ENCODE data around the gene VPS8. TPM values are rescaled to one million over a fixed set of nuclear protein-coding genes. Genes with fewer than 3 reads are reported as not detected.

VPS8 gene
- total RNA-seq, 1 experiment from 2014 or later = 39.7 TPM

GRCh38 chr3:184832903-184833302 is 20.9 kb downstream of the VPS8 start:
- H3K9me3 ChIP-seq (ENCODE audit: control insufficient read depth, low read depth, low read length) = no peaks in the 10 kb centered on the region
- H3K56ac ChIP-seq (ENCODE audit: insufficient read length, low read depth, low read length) = no peak overlapping the region
- H4K91ac ChIP-seq (ENCODE audit: insufficient read length, low read depth, low read length) = no peak overlapping the region
- H2AFZ ChIP-seq (ENCODE audit: low read length) = no peak overlapping the region
- no peak overlapping the region for H2AK5ac ChIP-seq (ENCODE audit: insufficient read length, low read length)
- peaks cover 1 to 33% (median 9%) of the 10 kb centered on the region in 3 experiments; a peak in 6 of 7 replicates for H3K36me3 Mint-ChIP-seq (ENCODE audit: insufficient read depth in 1 of 3, low read depth in 3 of 3)
- H2BK20ac ChIP-seq (ENCODE audit: low read depth, low read length, poor library complexity, severe bottlenecking) = no peak overlapping the region
- no peak overlapping the region for H3K4me3 Mint-ChIP-seq
- H3K79me2 ChIP-seq (ENCODE audit: insufficient read depth, low read length) = no peaks in the 10 kb centered on the region
- no peak overlapping the region for H3K9ac ChIP-seq (ENCODE audit: extremely low read depth, insufficient read length, low read length)
- peaks cover 0 to 2% of the 10 kb centered on the region in 2 experiments; a peak in 1 of 4 replicates for H3K4me1 Mint-ChIP-seq
- no peaks in the 10 kb centered on the region for H3K27me3 ChIP-seq (ENCODE audit: insufficient read depth, low read length)
- no peak overlapping the region for H2BK120ac ChIP-seq (ENCODE audit: low read depth, low read length, poor library complexity, severe bottlenecking)
- H3K4ac ChIP-seq (ENCODE audit: low read depth, low read length) = no peak overlapping the region
- no peaks in the 10 kb centered on the region for H3K79me1 ChIP-seq (ENCODE audit: insufficient read depth, low read depth, low read length, poor library complexity, severe bottlenecking)
- H3K4me1 ChIP-seq (ENCODE audit: insufficient read depth, low read length) = no peaks in the 10 kb centered on the region
- no peak for TF ChIP-seq CTCF (conservative IDR thresholded peaks at IDR 0.05)
- no peak overlapping the region for H3K23ac ChIP-seq (ENCODE audit: insufficient read length, low read depth, low read length)
- H3K27me3 Mint-ChIP-seq (ENCODE audit: low read depth) = no peaks in the 10 kb centered on the region
- no peak overlapping the region for H3K4me2 ChIP-seq (ENCODE audit: insufficient read depth, insufficient read length, low read length)
- H3K18ac ChIP-seq (ENCODE audit: insufficient read length, low read depth, low read length) = no peak overlapping the region
- no peaks in the 10 kb centered on the region for H3K9me3 Mint-ChIP-seq
- no peak overlapping the region for H3T11ph ChIP-seq (ENCODE audit: low read length)
- no peaks in the 10 kb centered on the region for H3K23me2 ChIP-seq (ENCODE audit: insufficient read length, low read depth, low read length, poor library complexity, severe bottlenecking)
- H3K27ac Mint-ChIP-seq = no peak overlapping the region
- H4K8ac ChIP-seq (replicated peaks; ENCODE audit: insufficient read length, low read depth, low read length) = no peak overlapping the region
- no peaks in the 10 kb centered on the region for H4K20me1 ChIP-seq (ENCODE audit: control insufficient read depth, insufficient read depth, insufficient read length)
- no peak overlapping the region for H3K27ac ChIP-seq (ENCODE audit: insufficient read length, low read depth, low read length)
- no peak overlapping the region for H3K14ac ChIP-seq (ENCODE audit: insufficient read depth, low read length)
- no peak overlapping the region for H4K5ac ChIP-seq (ENCODE audit: insufficient read length, low read depth, low read length)
- no CpG with 5 or more reads among the region's 4 CpGs for WGBS (ENCODE audit: extremely low coverage, insufficient read length, low lambda C conversion rate)
- H2BK5ac ChIP-seq (ENCODE audit: insufficient read length, low read length) = no peak overlapping the region
- H2BK12ac ChIP-seq (ENCODE audit: insufficient read length, low read depth, low read length) = no peak overlapping the region
- no peak for DNase-seq
- no peak overlapping the region for H2BK15ac ChIP-seq (ENCODE audit: low read depth, low read length)
